NOMO-1 treated with dmso at 0.1 percent for 144 hours (cell line): Measurements from ENCODE around the gene HOXC11.

Source experiments
- DNase-seq: peaks from one replicate; lab custom pipeline; 2025; ENCODE audit not compliant: unreplicated experiment; lab: John Stamatoyannopoulos, UW

HOXC11 gene

GRCh38 chr12:53972722-53973235 lies at the start of gene HOXC11:
Gene HOXC11 (plus strand): TSS chr12:53973126. CDS start chr12:53973242, 116 bp downstream.
- no peak for DNase-seq

- DNase-seq, result no peak
Measured at GRCh38 chr12:53924521-53925405, 48.2 kb upstream of the HOXC11 start.

GRCh38 chr12:53927220-53928029 lies 45.5 kb upstream of the HOXC11 start:
- no peak for DNase-seq

GRCh38 chr12:53928054-53928835 lies 44.7 kb upstream of the HOXC11 start:
- DNase-seq, result no peak

- no peak for DNase-seq
Measured at GRCh38 chr12:53929527-53929926, 43.4 kb upstream of the HOXC11 start.

GRCh38 chr12:53930591-53931255 lies 42.2 kb upstream of the HOXC11 start:
- DNase-seq, result no peak

- DNase-seq, result no peak
Measured at GRCh38 chr12:53931844-53932581, 40.9 kb upstream of the HOXC11 start.

- no peak for DNase-seq
Measured at GRCh38 chr12:53932915-53933314, 40.0 kb upstream of the HOXC11 start.

GRCh38 chr12:53935383-53936341 lies 37.3 kb upstream of the HOXC11 start:
- no peak for DNase-seq

GRCh38 chr12:53937099-53937498 lies 35.8 kb upstream of the HOXC11 start:
- DNase-seq, result no peak

- DNase-seq, result no peak
Measured at GRCh38 chr12:53937596-53938325, 35.2 kb upstream of the HOXC11 start.

GRCh38 chr12:53938326-53939140 lies 34.4 kb upstream of the HOXC11 start, which contains the start of gene HOXC13:
Gene HOXC13 (plus strand): TSS chr12:53938831. CDS start chr12:53938907, 76 bp downstream.
- DNase-seq, result no peak

- DNase-seq, result no peak
Measured at GRCh38 chr12:53939141-53940108, 33.5 kb upstream of the HOXC11 start.

GRCh38 chr12:53940443-53941014 lies 32.4 kb upstream of the HOXC11 start:
- DNase-seq, result no peak

GRCh38 chr12:53941187-53941586 lies 31.7 kb upstream of the HOXC11 start:
- no peak for DNase-seq
